Tibial artery (tissue), 4 donors: ENCODE measurements around the gene FCGR1A.
A peak's percentile ranks its signal among the peaks of the same experiment; 100 is the strongest.
"Not testable (repeated sequence)": the region's sequence is repeated elsewhere in the genome, so short reads cannot be mapped to it uniquely, and the experiment has no call there.

Experiments used
- DNase-seq, 2 donors: peaks; one replicate each; pipeline ENCODE4 v3.0.0-alpha.2; 2019
- H3K27ac ChIP-seq, 2 donors: fragments of 200-600 bp; sonication (generic) in 1 of 2; 1 replicate in 1 of 2; 2 replicates in 1 of 2; pipeline ENCODE4 v1.5.1; 2018 to 2019; ENCODE audit warnings: mild to moderate bottlenecking in 1 of 2
- H3K27me3 ChIP-seq, 2 donors: fragments of 200-600 bp; sonication (generic) in 1 of 2; one replicate each; pipeline versions ENCODE4 v1.5.1 to v1.6.0; 2016 to 2019
- H3K36me3 ChIP-seq, 3 donors: fragments of 200-600 bp; sonication (generic) in 2 of 3; one replicate each; pipeline ENCODE4 v1.5.1; 2016 to 2019; ENCODE audit warnings: mild to moderate bottlenecking in 2 of 3
- H3K4me1 ChIP-seq, 4 donors: fragments of 200-600 bp; sonication (generic) in 2 of 4; 1 replicate in 3 of 4; 2 replicates in 1 of 4; pipeline ENCODE4 v1.5.1; 2016 to 2019
- H3K4me3 ChIP-seq, 2 donors: fragments of 200-600 bp; sonication (generic) in 1 of 2; 1 replicate in 1 of 2; 2 replicates in 1 of 2; pipeline ENCODE4 v1.5.1; 2018 to 2019; ENCODE audit warnings: mild to moderate bottlenecking in 2 of 2
- H3K9me3 ChIP-seq, 3 donors: fragments of 200-600 bp; sonication (generic) in 1 of 3; one replicate each; pipeline ENCODE4 v1.5.1; 2016 to 2019
- intact Hi-C: fragments of 100-400 bp; cut with DNase I; formaldehyde crosslinking; loops from one replicate; pipeline ENCODE4 v1.15.0; 2023; ENCODE audit warnings: low total_unique reads

Gene FCGR1A

GRCh38 chr1:149764087-149764800 lies 18.2 kb upstream of the FCGR1A start:
- H3K9me3 ChIP-seq, intact Hi-C loops, H3K27ac ChIP-seq, H3K36me3 ChIP-seq, DNase-seq, H3K27me3 ChIP-seq, H3K4me1 ChIP-seq, H3K4me3 ChIP-seq: not testable (repeated sequence)

DNA sequence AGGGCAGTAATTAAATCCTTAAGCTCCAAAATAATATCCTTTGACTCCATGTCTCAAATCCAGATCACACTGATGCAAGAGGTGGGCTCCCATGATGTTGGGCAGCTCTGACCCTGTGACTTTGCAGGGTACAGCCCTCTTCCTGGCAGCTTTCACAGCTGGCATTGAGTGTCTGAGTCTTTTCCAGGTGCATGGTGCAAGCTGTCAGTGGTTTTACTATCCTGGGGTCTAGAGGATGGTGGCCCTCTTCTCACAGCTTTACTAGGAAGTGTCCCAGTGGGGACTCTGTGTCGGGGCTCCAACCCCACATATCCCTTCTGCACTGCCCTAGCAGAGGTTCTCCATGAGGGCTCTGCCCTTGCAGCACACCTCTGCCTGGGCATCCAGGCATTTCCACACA lies 16.3 kb upstream of the FCGR1A start:
- H3K27me3 ChIP-seq, H3K4me1 ChIP-seq, intact Hi-C loops, H3K9me3 ChIP-seq, H3K36me3 ChIP-seq, H3K27ac ChIP-seq, H3K4me3 ChIP-seq, DNase-seq: not testable (repeated sequence)

DNA sequence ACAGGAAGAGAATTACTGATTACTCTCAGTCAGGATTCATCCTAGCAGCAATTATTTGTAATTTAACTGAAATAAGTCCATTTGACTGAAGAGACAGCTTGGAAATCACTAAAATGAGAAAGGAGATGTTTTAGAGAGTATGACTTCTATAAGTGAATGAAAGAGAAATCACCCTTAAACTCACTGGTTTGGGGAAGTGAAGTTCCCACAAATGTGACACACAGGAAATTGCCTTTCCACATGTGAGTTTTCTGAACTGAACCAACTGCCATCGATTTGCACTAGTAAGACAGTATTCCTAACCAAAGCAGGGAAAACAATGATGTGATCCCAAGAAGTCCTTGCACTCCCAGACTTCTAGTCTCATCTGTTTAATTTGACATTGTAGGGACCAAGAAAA lies 13.3 kb upstream of the FCGR1A start:
- DNase-seq, H3K4me1 ChIP-seq, H3K4me3 ChIP-seq, H3K36me3 ChIP-seq, H3K27ac ChIP-seq, intact Hi-C loops, H3K9me3 ChIP-seq, H3K27me3 ChIP-seq: not testable (repeated sequence)

- H3K4me3 ChIP-seq, DNase-seq, intact Hi-C loops, H3K9me3 ChIP-seq, H3K27ac ChIP-seq, H3K36me3 ChIP-seq, H3K4me1 ChIP-seq, H3K27me3 ChIP-seq: not testable (repeated sequence)
Measured at GRCh38 chr1:149770661-149771060, 11.8 kb upstream of the FCGR1A start.

GRCh38 chr1:149771653-149772425 lies 10.7 kb upstream of the FCGR1A start:
- H3K36me3 ChIP-seq, H3K9me3 ChIP-seq, intact Hi-C loops, H3K4me1 ChIP-seq, H3K27me3 ChIP-seq, H3K4me3 ChIP-seq, DNase-seq, H3K27ac ChIP-seq: not testable (repeated sequence)

GRCh38 chr1:149775510-149776147 lies 6.9 kb upstream of the FCGR1A start:
- H3K27ac ChIP-seq, H3K27me3 ChIP-seq, DNase-seq, H3K36me3 ChIP-seq, H3K4me3 ChIP-seq, intact Hi-C loops, H3K9me3 ChIP-seq, H3K4me1 ChIP-seq: not testable (repeated sequence)

GRCh38 chr1:149777084-149777483 lies 5.4 kb upstream of the FCGR1A start:
- DNase-seq, H3K36me3 ChIP-seq, H3K4me1 ChIP-seq, H3K27ac ChIP-seq, H3K4me3 ChIP-seq, H3K9me3 ChIP-seq, intact Hi-C loops, H3K27me3 ChIP-seq: not testable (repeated sequence)

- H3K27ac ChIP-seq, H3K27me3 ChIP-seq, intact Hi-C loops, H3K36me3 ChIP-seq, H3K9me3 ChIP-seq, DNase-seq, H3K4me1 ChIP-seq, H3K4me3 ChIP-seq: not testable (repeated sequence)
Measured at GRCh38 chr1:149778313-149778712, 4.2 kb upstream of the FCGR1A start.

DNA sequence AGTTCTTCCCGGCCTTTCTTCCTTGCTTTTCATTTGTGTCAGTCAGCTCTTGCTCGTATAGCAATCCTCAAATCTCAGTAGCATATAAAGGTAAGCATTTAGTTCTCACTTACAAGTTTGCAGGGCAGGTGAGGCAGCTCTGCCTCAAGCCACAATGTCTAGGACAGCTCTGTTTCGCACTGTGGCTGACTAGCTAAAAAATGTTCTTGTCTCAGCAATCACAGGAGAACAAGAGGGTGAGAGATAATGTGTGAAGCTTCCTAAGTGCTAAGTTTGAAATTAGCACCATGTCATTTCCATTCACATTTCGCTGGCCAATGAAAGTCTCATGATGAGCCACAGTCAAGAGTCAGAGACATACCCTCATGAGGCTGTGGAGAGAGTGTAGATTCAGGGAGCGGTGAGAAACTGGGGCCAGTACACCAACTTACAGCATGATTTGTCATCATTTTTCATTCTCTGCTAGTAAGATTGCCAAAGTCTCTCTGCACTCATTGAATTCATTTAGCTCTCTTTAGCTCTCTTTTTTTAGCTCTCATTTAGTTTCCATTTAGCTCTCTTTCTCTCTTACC lies 995 bp upstream of the FCGR1A start:
- H3K27ac ChIP-seq, H3K27me3 ChIP-seq, H3K4me1 ChIP-seq, H3K4me3 ChIP-seq, H3K9me3 ChIP-seq, DNase-seq, intact Hi-C loops, H3K36me3 ChIP-seq: not testable (repeated sequence)

DNA sequence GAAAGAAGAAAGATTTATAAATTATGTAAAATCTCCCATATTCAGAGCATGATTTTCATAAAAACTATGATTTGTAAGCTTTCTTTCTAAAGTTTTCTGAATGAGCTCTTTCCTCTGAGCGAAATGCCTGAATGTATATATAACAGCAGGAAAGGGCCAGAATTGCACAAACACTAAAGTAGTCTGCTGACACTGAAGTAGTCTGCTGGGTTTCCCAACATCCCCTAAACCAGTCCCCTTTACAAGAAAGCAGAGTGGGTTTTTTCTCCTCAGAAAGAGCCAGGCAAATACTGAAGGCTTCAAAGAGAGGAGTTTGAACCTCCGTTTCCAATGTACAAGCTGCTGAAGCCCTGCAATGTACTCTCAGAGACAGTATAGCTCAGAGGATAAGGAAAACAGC lies 795 bp downstream of the FCGR1A start:
- H3K9me3 ChIP-seq, intact Hi-C loops, H3K27me3 ChIP-seq, H3K36me3 ChIP-seq, DNase-seq, H3K27ac ChIP-seq, H3K4me3 ChIP-seq, H3K4me1 ChIP-seq: not testable (repeated sequence)

- H3K9me3 ChIP-seq, H3K27me3 ChIP-seq, intact Hi-C loops, H3K4me1 ChIP-seq, DNase-seq, H3K27ac ChIP-seq, H3K4me3 ChIP-seq, H3K36me3 ChIP-seq: not testable (repeated sequence)
Measured at GRCh38 chr1:149783868-149784267, 1.4 kb downstream of the FCGR1A start.

- H3K4me3 ChIP-seq = not testable (repeated sequence)
Measured at GRCh38 chr1:149787688-149788451, 5.4 kb downstream of the FCGR1A start.

More at GRCh38 chr1:149787688-149788451, 5.4 kb downstream of the FCGR1A start:
- peak; percentile 44 to 71 for DNase-seq
- H3K27me3 ChIP-seq, H3K36me3 ChIP-seq, H3K9me3 ChIP-seq, intact Hi-C loops: not testable (repeated sequence)
- Histone ChIP-seq H3K27ac (peak overlapping the region; percentile 28 to 63), H3K4me1 (peaks cover 0 to 15% (median 0%) of the 10 kb centered on the region in 4 donors)
